Measurements from ENCODE around the gene SEMA4D. TPM values are rescaled to one million over a fixed set of nuclear protein-coding genes. Genes with fewer than 3 reads are reported as not detected.

Gene SEMA4D
- total and polyA plus RNA-seq, 2 experiments from 2014 or later = 9.4 to 10.4 TPM

DNA sequence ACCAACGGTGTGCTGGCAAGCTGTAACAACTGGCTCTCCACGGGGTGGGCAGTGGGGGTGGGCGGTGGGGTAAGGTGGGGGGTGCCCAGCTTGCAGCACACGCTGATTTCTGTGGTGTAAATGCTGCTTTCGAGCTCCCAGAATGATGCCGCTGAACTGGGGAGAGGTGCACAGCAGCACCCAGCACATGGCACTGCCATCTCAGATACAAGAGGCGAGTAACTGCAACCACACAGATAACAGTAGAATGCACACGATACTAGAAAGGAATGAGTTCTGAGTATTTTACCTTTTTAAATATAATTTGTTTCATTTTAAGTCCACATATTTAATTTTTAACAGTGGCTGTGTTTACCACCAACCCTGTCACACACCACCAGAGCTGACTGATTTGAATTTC, 87.9 kb downstream of the SEMA4D start:
- Histone ChIP-seq H3K27ac (no peak overlapping the region), H4K20me1 (ENCODE audit: insufficient read depth, poor library complexity, severe bottlenecking) (no peaks in the 10 kb centered on the region), H3K4me1 (ENCODE audit: insufficient read depth) (no peaks in the 10 kb centered on the region), H3K36me3 (replicated peaks; ENCODE audit: insufficient read depth, low read depth) (no peaks in the 10 kb centered on the region), H3K79me2 (no peaks in the 10 kb centered on the region), H3K4me2 (no peak overlapping the region), H3K9me3 (ENCODE audit: low read depth) (no peaks in the 10 kb centered on the region), H2AFZ (no peak overlapping the region), H3K4me3 (no peak overlapping the region), H3K27me3 (no peaks in the 10 kb centered on the region), H3K9me2 (replicated peaks; ENCODE audit: insufficient read depth) (no peaks in the 10 kb centered on the region)
- DNase-seq (ENCODE audit: low spot score) = no peak
- TF ChIP-seq EZH2 (IDR thresholded peaks at IDR 0.05; ENCODE audit: borderline replicate concordance) = no peak
- no peak for TF ChIP-seq EZH2phosphoT487 (IDR thresholded peaks at IDR 0.05; ENCODE audit: low read depth, severe bottlenecking, unreplicated experiment)
- TF ChIP-seq, protein P1, sequence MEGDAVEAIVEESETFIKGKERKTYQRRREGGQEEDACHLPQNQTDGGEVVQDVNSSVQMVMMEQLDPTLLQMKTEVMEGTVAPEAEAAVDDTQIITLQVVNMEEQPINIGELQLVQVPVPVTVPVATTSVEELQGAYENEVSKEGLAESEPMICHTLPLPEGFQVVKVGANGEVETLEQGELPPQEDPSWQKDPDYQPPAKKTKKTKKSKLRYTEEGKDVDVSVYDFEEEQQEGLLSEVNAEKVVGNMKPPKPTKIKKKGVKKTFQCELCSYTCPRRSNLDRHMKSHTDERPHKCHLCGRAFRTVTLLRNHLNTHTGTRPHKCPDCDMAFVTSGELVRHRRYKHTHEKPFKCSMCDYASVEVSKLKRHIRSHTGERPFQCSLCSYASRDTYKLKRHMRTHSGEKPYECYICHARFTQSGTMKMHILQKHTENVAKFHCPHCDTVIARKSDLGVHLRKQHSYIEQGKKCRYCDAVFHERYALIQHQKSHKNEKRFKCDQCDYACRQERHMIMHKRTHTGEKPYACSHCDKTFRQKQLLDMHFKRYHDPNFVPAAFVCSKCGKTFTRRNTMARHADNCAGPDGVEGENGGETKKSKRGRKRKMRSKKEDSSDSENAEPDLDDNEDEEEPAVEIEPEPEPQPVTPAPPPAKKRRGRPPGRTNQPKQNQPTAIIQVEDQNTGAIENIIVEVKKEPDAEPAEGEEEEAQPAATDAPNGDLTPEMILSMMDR (IDR thresholded peaks at IDR 0.05; ENCODE audit: poor library complexity) = no peak
- 97% methylated on average over 6 of the region's 8 CpGs for WGBS (ENCODE audit: low lambda C conversion rate, missing lambda C conversion rate)

DNA sequence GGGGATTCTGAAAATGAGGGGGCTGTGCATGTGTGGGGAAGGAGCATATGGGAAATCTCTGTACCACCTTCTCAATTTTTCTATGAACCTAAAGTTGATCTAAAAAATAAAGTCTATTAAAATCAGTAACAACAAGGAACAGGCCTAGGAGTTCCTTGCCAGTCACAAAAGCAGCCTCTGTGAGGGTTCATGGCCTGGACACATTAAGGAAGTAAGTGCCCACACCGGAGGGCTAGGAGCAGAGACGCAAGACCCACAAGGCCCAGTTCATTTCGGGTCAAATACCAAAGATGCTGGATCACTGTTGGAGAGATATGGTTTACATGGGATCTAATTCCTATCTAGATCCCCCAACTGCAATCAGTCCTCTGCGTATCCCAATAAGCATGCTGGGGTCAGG, 88.4 kb downstream of the SEMA4D start:
- Histone ChIP-seq H4K20me1 (ENCODE audit: insufficient read depth, poor library complexity, severe bottlenecking) (no peaks in the 10 kb centered on the region), H3K4me2 (no peak overlapping the region), H2AFZ (no peak overlapping the region), H3K9me2 (replicated peaks; ENCODE audit: insufficient read depth) (no peaks in the 10 kb centered on the region), H3K9me3 (ENCODE audit: low read depth) (no peaks in the 10 kb centered on the region), H3K36me3 (replicated peaks; ENCODE audit: insufficient read depth, low read depth) (no peaks in the 10 kb centered on the region), H3K4me3 (no peak overlapping the region), H3K79me2 (no peaks in the 10 kb centered on the region), H3K27ac (no peak overlapping the region), H3K4me1 (ENCODE audit: insufficient read depth) (no peaks in the 10 kb centered on the region), H3K27me3 (no peaks in the 10 kb centered on the region)
- DNase-seq (ENCODE audit: low spot score) = no peak
- no peak for TF ChIP-seq EZH2 (IDR thresholded peaks at IDR 0.05; ENCODE audit: borderline replicate concordance)
- TF ChIP-seq, protein P1 (IDR thresholded peaks at IDR 0.05; ENCODE audit: poor library complexity) = no peak
- no peak for TF ChIP-seq EZH2phosphoT487 (IDR thresholded peaks at IDR 0.05; ENCODE audit: low read depth, severe bottlenecking, unreplicated experiment)
- WGBS (ENCODE audit: low lambda C conversion rate, missing lambda C conversion rate) = 94% methylated on average over 4 of the region's 4 CpGs

DNA sequence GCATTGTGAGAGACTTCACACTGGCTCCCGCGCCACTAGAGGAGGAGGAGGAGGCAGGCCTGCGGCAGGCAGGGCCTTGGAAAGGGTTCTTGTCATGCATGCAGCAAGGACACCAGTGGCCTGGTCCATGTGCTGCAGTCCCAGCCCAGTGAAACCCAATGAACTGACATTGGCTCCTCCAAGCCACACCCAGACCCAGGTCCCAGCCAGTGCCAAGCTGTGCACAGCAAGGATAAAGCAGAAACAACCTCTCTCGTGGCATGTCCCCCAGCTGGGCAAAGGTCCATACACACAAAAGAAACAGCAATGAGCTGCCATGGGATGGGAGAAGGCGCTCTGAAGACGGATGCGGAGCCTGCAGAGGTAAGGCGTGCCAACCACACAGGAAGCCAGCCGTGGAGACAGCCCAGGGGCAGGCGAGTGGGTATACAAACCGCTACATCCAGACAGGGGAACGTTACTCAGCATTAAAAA, 89.2 kb downstream of the SEMA4D start:
- no peak for DNase-seq (ENCODE audit: low spot score)
- H3K9me3 ChIP-seq (ENCODE audit: low read depth) = no peaks in the 10 kb centered on the region
- no peaks in the 10 kb centered on the region for H4K20me1 ChIP-seq (ENCODE audit: insufficient read depth, poor library complexity, severe bottlenecking)
- H3K79me2 ChIP-seq = no peaks in the 10 kb centered on the region
- H3K36me3 ChIP-seq (replicated peaks; ENCODE audit: insufficient read depth, low read depth) = no peaks in the 10 kb centered on the region
- H2AFZ ChIP-seq = no peak overlapping the region
- no peaks in the 10 kb centered on the region for H3K4me1 ChIP-seq (ENCODE audit: insufficient read depth)
- no peaks in the 10 kb centered on the region for H3K9me2 ChIP-seq (replicated peaks; ENCODE audit: insufficient read depth)
- 87% methylated on average over 12 of the region's 12 CpGs for WGBS (ENCODE audit: low lambda C conversion rate, missing lambda C conversion rate)
- no peaks in the 10 kb centered on the region for H3K27me3 ChIP-seq
- H3K27ac ChIP-seq = no peak overlapping the region
- TF ChIP-seq EZH2phosphoT487 (IDR thresholded peaks at IDR 0.05; ENCODE audit: low read depth, severe bottlenecking, unreplicated experiment) (no peak), EZH2 (IDR thresholded peaks at IDR 0.05; ENCODE audit: borderline replicate concordance) (no peak)
- TF ChIP-seq, protein P1 (IDR thresholded peaks at IDR 0.05; ENCODE audit: poor library complexity) = no peak
- H3K4me2 ChIP-seq = no peak overlapping the region
- no peak overlapping the region for H3K4me3 ChIP-seq

DNA sequence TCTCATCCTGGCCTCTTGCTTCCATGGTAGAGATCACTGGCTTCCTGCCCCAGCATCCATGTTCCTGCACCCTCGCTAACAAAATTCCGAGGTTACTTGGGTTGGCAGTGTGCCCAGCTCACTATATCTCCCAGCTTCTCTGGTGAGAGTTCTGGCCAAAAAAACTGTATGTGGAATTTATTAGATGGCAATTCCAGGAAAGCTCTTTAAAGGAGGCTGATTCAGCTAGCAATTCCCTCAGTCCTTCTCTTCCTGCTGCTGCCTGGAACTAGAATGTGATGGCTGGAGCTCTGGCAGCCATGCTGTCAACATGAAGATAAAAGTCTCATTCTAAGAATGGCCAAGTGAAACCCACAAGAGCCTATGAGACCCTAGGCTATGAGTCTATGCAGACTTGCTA, 90.8 kb downstream of the SEMA4D start:
- no peak for DNase-seq (ENCODE audit: low spot score)
- Histone ChIP-seq H3K4me1 (ENCODE audit: insufficient read depth) (no peaks in the 10 kb centered on the region), H3K27me3 (no peaks in the 10 kb centered on the region), H3K79me2 (no peaks in the 10 kb centered on the region), H4K20me1 (ENCODE audit: insufficient read depth, poor library complexity, severe bottlenecking) (no peaks in the 10 kb centered on the region), H3K4me2 (no peak overlapping the region), H3K9me3 (ENCODE audit: low read depth) (no peaks in the 10 kb centered on the region), H3K36me3 (replicated peaks; ENCODE audit: insufficient read depth, low read depth) (no peaks in the 10 kb centered on the region), H3K27ac (no peak overlapping the region), H3K9me2 (replicated peaks; ENCODE audit: insufficient read depth) (no peaks in the 10 kb centered on the region), H3K4me3 (no peak overlapping the region), H2AFZ (no peak overlapping the region)
- WGBS (ENCODE audit: low lambda C conversion rate, missing lambda C conversion rate) = 63% methylated on average over 2 of the region's 2 CpGs
- no peak for TF ChIP-seq EZH2 (IDR thresholded peaks at IDR 0.05; ENCODE audit: borderline replicate concordance)
- TF ChIP-seq, protein P1 (IDR thresholded peaks at IDR 0.05; ENCODE audit: poor library complexity) = no peak
- TF ChIP-seq EZH2phosphoT487 (IDR thresholded peaks at IDR 0.05; ENCODE audit: low read depth, severe bottlenecking, unreplicated experiment) = no peak
